22Rv1 (cell line): ENCODE results near the gene FIBIN.

Source experiments
- CTCF ChIP-seq: fragments of 450-650 bp; IDR thresholded peaks from 2 replicates; pipeline ENCODE4 v1.5.1; 2017; ENCODE audit warnings: mild to moderate bottlenecking
- ZFX ChIP-seq: fragments of 450-650 bp; IDR thresholded peaks from 2 replicates; pipeline ENCODE4 v1.6.1; 2017; ENCODE audit warnings: antibody characterized with exemption, borderline replicate concordance

DNA sequence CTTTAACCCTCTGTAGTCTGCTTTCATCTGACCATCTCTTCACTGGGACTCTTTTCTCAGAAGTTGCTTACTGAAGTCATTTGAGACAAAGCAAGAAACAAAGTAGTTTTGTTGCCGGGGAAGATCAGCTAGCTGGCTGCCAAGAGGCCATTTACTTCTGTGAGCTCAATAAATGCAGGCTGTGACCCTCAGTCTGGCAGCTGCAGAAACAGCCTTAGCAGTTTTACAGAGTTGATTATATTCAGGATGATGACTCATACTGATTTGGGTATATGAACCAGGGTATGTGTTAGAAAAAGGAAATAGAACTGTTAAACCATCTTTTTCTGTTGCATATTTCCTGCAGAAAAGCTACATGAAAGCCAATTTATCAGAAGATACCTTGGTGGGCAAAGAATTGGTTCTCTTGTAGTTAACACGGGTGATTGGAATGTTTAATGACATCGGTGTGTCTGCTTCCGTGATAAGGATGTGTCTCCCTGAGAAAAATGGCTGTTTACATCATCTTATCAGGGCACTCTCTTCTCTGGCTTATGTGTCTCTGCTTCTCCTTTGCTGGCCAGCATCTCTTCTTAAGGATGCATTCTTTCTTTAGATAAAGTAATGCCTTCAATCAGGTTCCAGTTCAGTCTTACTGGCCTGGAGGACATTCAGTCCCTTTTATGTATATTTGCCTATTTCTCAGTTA, 18.5 kb downstream of the FIBIN start:
- TF ChIP-seq CTCF, result no peak
- TF ChIP-seq ZFX, result no peak
